DMS114 treated with DMSO at 0.1 percent for 48 hours (cell line): ENCODE results near the gene KIR3DL3.
"Not testable (repeated sequence)": the region's sequence is repeated elsewhere in the genome, so short reads cannot be mapped to it uniquely, and the experiment has no call there.

ENCODE experiments used
- DNase-seq: peaks from one replicate; lab custom pipeline; 2025; ENCODE audit not compliant: unreplicated experiment; lab: John Stamatoyannopoulos, UW

Gene KIR3DL3

DNA sequence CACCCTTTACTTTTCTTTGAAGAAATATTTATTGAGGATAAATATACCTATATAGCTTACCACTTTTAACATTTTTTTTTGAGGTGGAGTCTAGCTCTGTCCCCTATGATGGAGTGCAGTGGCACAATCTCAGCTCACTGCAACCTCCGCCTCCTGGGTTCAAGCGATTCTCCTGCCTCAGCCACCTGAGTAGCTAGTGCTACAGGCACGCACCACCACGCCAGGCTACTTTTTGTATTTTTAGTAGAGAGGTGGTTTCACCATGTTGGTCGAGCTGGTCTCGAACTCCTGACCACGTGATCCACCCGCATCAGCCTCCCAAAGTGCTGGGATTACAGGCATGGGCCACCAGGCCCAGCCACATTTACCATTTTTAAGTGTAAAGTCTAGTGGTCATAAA is 51.6 kb downstream of the KIR3DL3 start:
- not testable (repeated sequence) for DNase-seq

DNA sequence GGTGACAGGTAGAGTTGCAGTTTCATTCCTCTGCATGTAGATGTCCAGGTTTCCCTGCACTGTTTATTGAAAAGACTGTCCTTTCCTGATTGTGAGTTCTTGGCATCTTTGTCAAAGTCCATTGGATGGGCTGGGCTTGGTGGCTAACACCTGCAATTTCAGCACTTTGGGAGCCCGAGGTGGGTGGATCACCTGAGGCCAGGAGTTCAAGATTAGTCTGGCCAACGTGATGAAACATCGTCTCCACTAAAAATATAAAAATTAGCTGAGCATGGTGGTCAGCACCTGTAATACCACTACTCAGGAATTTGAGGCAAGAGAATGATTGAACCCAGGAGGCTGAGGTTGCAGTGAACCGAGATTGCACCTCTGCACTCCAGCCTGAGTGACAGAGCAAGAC is 53.6 kb downstream of the KIR3DL3 start:
- DNase-seq, result not testable (repeated sequence)

DNA sequence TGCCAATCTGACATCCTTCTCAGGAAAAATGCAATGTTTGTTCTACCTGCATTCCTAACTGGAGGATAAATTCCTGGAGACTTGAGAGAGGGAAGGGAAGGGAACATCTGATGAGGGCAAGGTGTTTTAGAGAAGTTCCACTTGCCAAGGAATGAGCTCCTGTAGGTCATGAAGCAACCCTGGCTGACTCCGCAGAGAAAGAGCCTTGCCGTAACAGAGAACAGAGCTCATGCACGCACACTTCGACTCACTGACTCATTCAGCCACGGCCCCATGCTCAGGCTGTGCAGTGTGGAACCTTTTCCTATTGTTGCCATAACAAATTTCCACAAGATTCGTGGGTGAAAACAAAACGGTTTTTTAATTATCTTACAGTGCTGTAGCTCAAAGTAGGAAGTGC is 54.7 kb downstream of the KIR3DL3 start:
- not testable (repeated sequence) for DNase-seq

DNA sequence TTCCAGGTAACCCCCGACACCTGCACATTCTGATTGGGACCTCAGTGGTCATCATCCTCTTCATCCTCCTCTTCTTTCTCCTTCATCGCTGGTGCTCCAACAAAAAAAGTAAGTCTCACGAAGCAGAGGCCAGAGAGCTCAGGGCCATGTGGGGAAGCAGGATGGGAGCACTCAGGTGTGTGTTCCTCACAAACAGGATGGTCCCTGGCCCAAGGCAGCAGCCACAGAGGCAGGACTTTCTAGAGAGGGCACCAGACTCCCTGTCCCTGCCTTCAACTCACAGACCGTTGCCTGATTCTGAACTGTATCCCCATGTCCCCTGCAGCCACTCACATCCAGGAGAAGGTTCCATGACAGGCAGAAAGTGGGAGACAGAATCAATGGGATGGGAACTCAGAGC is 58.7 kb downstream of the KIR3DL3 start:
- DNase-seq, result not testable (repeated sequence)
